H1 (cell line): Measurements from ENCODE around the gene WEE1. TPM values are rescaled to one million over a fixed set of nuclear protein-coding genes. Genes with fewer than 3 reads are reported as not detected.

Experiments
- CTCF ChIA-PET: fragments of 300-600 bp; sonication (Branson Sonifier 250); formaldehyde crosslinking; loops from one replicate; lab custom pipeline; 2021; ENCODE audit not compliant: partially characterized antibody; lab: Charles Lee
- POLR2A ChIA-PET: fragments of 300-600 bp; sonication (Branson Sonifier 250); formaldehyde crosslinking; loops from one replicate; lab custom pipeline; 2021; ENCODE audit warnings: inconsistent platforms; ENCODE audit not compliant: partially characterized antibody; lab: Charles Lee
- DNase-seq, 2 experiments: peaks; one replicate each; pipeline versions ENCODE4 v3.0.0 to v3.0.0-alpha.2; 2010 to 2022; ENCODE audit warnings: low spot score in 2 of 2, low read depth in 1 of 2, mixed read lengths in 1 of 2
- FAIRE-seq: peaks from 2 replicates; lab custom pipeline; 2011; peaks lifted over from hg19 to GRCh38; lab: Jason Lieb, UNC
- H2AFZ ChIP-seq: 2 replicates; pipeline ENCODE4 v1.8.1; 2012; ENCODE audit warnings: low read length, inconsistent platforms
- H2AK5ac ChIP-seq: 2 replicates; pipeline ENCODE4 v1.6.1; 2013; ENCODE audit warnings: low read depth, low read length
- H2BK120ac ChIP-seq: replicated peaks from 2 replicates; pipeline ENCODE3; 2013; ENCODE audit warnings: low read depth, low read length, inconsistent platforms
- H2BK12ac ChIP-seq: 2 replicates; pipeline ENCODE4 v1.6.1; 2013; ENCODE audit warnings: low read depth, low read length
- H2BK15ac ChIP-seq: 2 replicates; pipeline ENCODE4 v1.6.1; 2013; ENCODE audit warnings: low read length
- H2BK20ac ChIP-seq: 2 replicates; pipeline ENCODE4 v1.6.1; 2013; ENCODE audit warnings: low read length
- H2BK5ac ChIP-seq: 2 replicates; pipeline ENCODE4 v1.6.1; 2013; ENCODE audit warnings: low read depth, low read length
- H3K14ac ChIP-seq: 2 replicates; pipeline ENCODE4 v1.6.1; 2013; ENCODE audit warnings: inconsistent platforms; ENCODE audit not compliant: insufficient read length
- H3K18ac ChIP-seq: 2 replicates; pipeline ENCODE4 v1.6.1; 2013; ENCODE audit warnings: low read length; ENCODE audit errors: extremely low read depth
- H3K23ac ChIP-seq: 2 replicates; pipeline ENCODE4 v1.6.1; 2013; ENCODE audit warnings: inconsistent platforms; ENCODE audit not compliant: insufficient read length
- H3K23me2 ChIP-seq: 2 replicates; pipeline ENCODE4 v1.6.1; 2013; ENCODE audit warnings: low read depth, low read length
- H3K27ac ChIP-seq: 2 replicates; pipeline ENCODE4 v1.6.1; 2011; ENCODE audit warnings: low read depth, low read length, inconsistent platforms
- H3K27me3 ChIP-seq, 4 experiments: replicated peaks in 1 of 4; 1 replicate in 1 of 4; 2 replicates in 3 of 4; pipeline versions ENCODE4 v1.6.1 to v1.8.1; 2011 to 2013; ENCODE audit warnings: low read length in 3 of 4, mild to moderate bottlenecking in 3 of 4, inconsistent platforms in 2 of 4, mixed read lengths in 2 of 4, moderate library complexity in 1 of 4; ENCODE audit not compliant: control insufficient read depth in 3 of 4, insufficient read depth in 3 of 4; ENCODE audit errors: extremely low read depth in 1 of 4
- H3K36me3 ChIP-seq, 4 experiments: 2 replicates each; pipeline versions ENCODE4 v1.6.1 to v1.8.1; 2011 to 2013; ENCODE audit warnings: mild to moderate bottlenecking in 4 of 4, low read length in 3 of 4, moderate library complexity in 2 of 4, control low read depth in 1 of 4, inconsistent platforms in 1 of 4; ENCODE audit not compliant: insufficient read depth in 4 of 4, control insufficient read depth in 2 of 4
- H3K4ac ChIP-seq: replicated peaks from 2 replicates; pipeline ENCODE3; 2013; ENCODE audit warnings: low read length, low read depth, mixed read lengths, inconsistent platforms; ENCODE audit not compliant: insufficient read length
- H3K4me1 ChIP-seq, 4 experiments: replicated peaks in 1 of 4; 1 replicate in 1 of 4; 2 replicates in 3 of 4; pipeline versions ENCODE4 v1.6.1 to v1.8.1; 2011 to 2013; ENCODE audit warnings: low read length in 3 of 4, inconsistent platforms in 2 of 4, mixed read lengths in 1 of 4; ENCODE audit not compliant: insufficient read depth in 4 of 4, control insufficient read depth in 3 of 4
- H3K4me2 ChIP-seq, 2 experiments: 2 replicates each; pipeline versions ENCODE4 v1.6.1 to v1.8.1; 2011 to 2013; ENCODE audit warnings: low read depth in 2 of 2, low read length in 2 of 2, control low read depth in 1 of 2, inconsistent platforms in 1 of 2, mild to moderate bottlenecking in 1 of 2; ENCODE audit not compliant: insufficient read depth in 1 of 2
- H3K4me3 ChIP-seq, 4 experiments: fragments of 200-600, 300-600 bp in 1 of 4; sonication (generic), shearing (Covaris generic), sonication (Bioruptor Twin) in 1 of 4; 2 replicates each; pipeline versions ENCODE4 v1.5.1 to v1.8.1; 2011 to 2016; ENCODE audit warnings: low read length in 4 of 4, low read depth in 3 of 4, control low read depth in 2 of 4, inconsistent platforms in 2 of 4, mild to moderate bottlenecking in 2 of 4, mixed read lengths in 1 of 4, moderate library complexity in 1 of 4; ENCODE audit not compliant: insufficient read depth in 2 of 4; ENCODE audit errors: extremely low read depth in 1 of 4
- H3K56ac ChIP-seq: replicated peaks from 2 replicates; pipeline ENCODE3; 2013; ENCODE audit warnings: low read depth, mild to moderate bottlenecking, mixed read lengths, low read length, inconsistent platforms; ENCODE audit not compliant: insufficient read length
- H3K79me1 ChIP-seq: 2 replicates; pipeline ENCODE4 v1.6.1; 2013; ENCODE audit warnings: low read depth, low read length, control low read depth
- H3K79me2 ChIP-seq, 2 experiments: 2 replicates each; pipeline versions ENCODE4 v1.6.1 to v1.8.1; 2012 to 2013; ENCODE audit warnings: low read length in 2 of 2, mild to moderate bottlenecking in 2 of 2, inconsistent platforms in 1 of 2; ENCODE audit not compliant: insufficient read depth in 2 of 2, control insufficient read depth in 1 of 2
- H3K9ac ChIP-seq, 4 experiments: replicated peaks in 1 of 4; 1 replicate in 1 of 4; 2 replicates in 3 of 4; pipeline versions ENCODE4 v1.6.1 to v1.8.1; 2011 to 2013; ENCODE audit warnings: low read depth in 3 of 4, low read length in 3 of 4, control low read depth in 2 of 4, mild to moderate bottlenecking in 2 of 4, moderate library complexity in 2 of 4, inconsistent platforms in 1 of 4; ENCODE audit errors: extremely low read depth in 1 of 4
- H3K9me3 ChIP-seq, 2 experiments: 2 replicates each; pipeline versions ENCODE4 v1.6.1 to v1.8.1; 2012 to 2013; ENCODE audit warnings: mild to moderate bottlenecking in 2 of 2, moderate library complexity in 2 of 2, control low read depth in 1 of 2, inconsistent platforms in 1 of 2, low read depth in 1 of 2, low read length in 1 of 2, mixed read lengths in 1 of 2; ENCODE audit not compliant: insufficient read depth in 2 of 2
- H4K20me1 ChIP-seq, 2 experiments: replicated peaks in 1 of 2; 2 replicates each; pipeline versions ENCODE3 to v1.8.1; 2011 to 2013; ENCODE audit warnings: inconsistent platforms in 2 of 2, low read length in 2 of 2, mild to moderate bottlenecking in 1 of 2; ENCODE audit not compliant: insufficient read depth in 2 of 2, control insufficient read depth in 1 of 2
- H4K5ac ChIP-seq: 2 replicates; pipeline ENCODE4 v1.6.1; 2013; ENCODE audit warnings: low read length, low read depth, mixed read lengths, inconsistent platforms; ENCODE audit not compliant: insufficient read length
- H4K8ac ChIP-seq: 2 replicates; pipeline ENCODE4 v1.8.0; 2013; ENCODE audit warnings: mild to moderate bottlenecking, moderate library complexity, low read length, inconsistent platforms; ENCODE audit not compliant: insufficient read depth; ENCODE audit errors: extremely low read depth
- H4K91ac ChIP-seq: replicated peaks from 2 replicates; pipeline ENCODE3; 2013; ENCODE audit warnings: low read length, mixed read lengths, inconsistent platforms; ENCODE audit not compliant: insufficient read length
- CBX8 ChIP-seq: fragments of 300-800, 300-1000 bp; sonication (generic); IDR thresholded peaks from 2 replicates; pipeline ENCODE4 v1.7.1; 2016; ENCODE audit warnings: low read depth, low read length, borderline replicate concordance
- KDM5A ChIP-seq: fragments of 200-600 bp; IDR thresholded peaks from 2 replicates; pipeline ENCODE4 v1.7.1; 2012; ENCODE audit warnings: mild to moderate bottlenecking, low read length, inconsistent platforms, mixed read lengths
- RFX5 ChIP-seq: IDR thresholded peaks from 2 replicates; pipeline ENCODE4 v1.6.1; 2011; ENCODE audit warnings: low read depth, low read length, improper control_type of control experiment, borderline replicate concordance
- RXRA ChIP-seq: IDR thresholded peaks from 2 replicates; pipeline ENCODE4 v1.6.1; 2011; ENCODE audit warnings: low read depth, mild to moderate bottlenecking, low read length, moderate library complexity; ENCODE audit not compliant: insufficient read depth
- SIX5 ChIP-seq: IDR thresholded peaks from 2 replicates; pipeline ENCODE4 v1.6.1; 2011; ENCODE audit warnings: mild to moderate bottlenecking, low read depth, low read length
- WGBS, 2 experiments: shearing (Covaris generic) in 1 of 2; methylation state at CpG; one replicate each; pipeline versions ENCODE4 v1.1.6 to v1.1.7; 2013 to 2015; ENCODE audit warnings: low lambda C conversion rate in 2 of 2, mixed read lengths in 2 of 2, inconsistent platforms in 1 of 2, low coverage in 1 of 2, missing lambda C conversion rate in 1 of 2; ENCODE audit not compliant: insufficient replicate concordance in 2 of 2, insufficient coverage in 1 of 2, insufficient read length in 1 of 2; ENCODE audit errors: extremely low coverage in 1 of 2, missing lambda C conversion rate in 1 of 2; 5-methylcytosine and 5-hydroxymethylcytosine counted together
- polyA plus RNA-seq, 7 experiments: library from polyadenylated mRNA; depleted of rRNA in 3 of 7; stranded (reverse) in 5 of 7; unstranded in 2 of 7; fragments of >200 nt in 5 of 7; fragments of 200-250 nt in 2 of 7; gene quantifications; 1 replicate in 5 of 7; 2 replicates in 1 of 7; 4 replicates in 1 of 7; pipeline versions ENCODE4 v1.2.1 to v1.2.3, GENCODE V29; 2011 to 2013; ENCODE audit warnings: missing spikeins in 2 of 7, mixed read lengths in 2 of 7
- total RNA-seq: library from RNA; stranded (reverse); fragmentation: NEBNext Ultra II Directional; extraction: Animal tissue kit (Norgen Biotek cat#: 25700); gene quantifications from 2 replicates; pipeline ENCODE4 v1.2.1, GENCODE V29; 2021

The WEE1 gene
- total and polyA plus RNA-seq, 2 of the 8 experiments (the other 6 are each of a cell fraction or from before 2014, with no cell fraction given) = 40.8 to 120 TPM

GRCh38 chr11:9616858-9617257 is 43.4 kb downstream of the WEE1 start:
- H2BK5ac ChIP-seq = 0 out of 2 replicates have a peak overlapping the region, but pooled peaks have one; percentile 26
- CTCF ChIA-PET = interaction anchor here (1.9 to 2.2 kb wide), 2 partner anchors 10 to 131 kb away, joined by 6 to 10 read pairs; no protein-coding TSS in a partner anchor

More at GRCh38 chr11:9616858-9617257, 43.4 kb downstream of the WEE1 start:
- no peaks in the 10 kb centered on the region for H3K36me3 ChIP-seq
- peaks cover 0 to 7% (median 2%) of the 10 kb centered on the region in 4 experiments; a peak in 4 of 7 replicates for H3K4me1 ChIP-seq
- peaks cover 7% of the 10 kb centered on the region; the same call in 1 of the 2 replicates for H3K23me2 ChIP-seq
- no peak overlapping the region for H3K18ac ChIP-seq
- TF ChIP-seq RFX5 (no peak), SIX5 (no peak), RXRA (no peak), CBX8 (no peak), KDM5A (no peak)
- no peak for DNase-seq
- no peak overlapping the region for H3K4me2 ChIP-seq
- POLR2A ChIA-PET = interaction anchor here (0.6 to 1.8 kb wide), 3 partner anchors 10 to 266 kb away, joined by 3 to 7 read pairs (median 3); no protein-coding TSS in a partner anchor
- H3K23ac ChIP-seq = no peak overlapping the region
- no peak overlapping the region for H3K27ac ChIP-seq
- peak overlapping the region; percentile 83 for H4K91ac ChIP-seq
- H3K4me3 ChIP-seq = no peak overlapping the region
- 91% methylated on average over 4 of the region's 4 CpGs; no CpG with 5 or more reads in 1 of the 2 experiments for WGBS, 2 experiments
- no peak overlapping the region for H4K5ac ChIP-seq
- H3K9me3 ChIP-seq = no peaks in the 10 kb centered on the region
- H2BK12ac ChIP-seq = no peak overlapping the region
- H3K27me3 ChIP-seq = peaks cover 0 to 2% (median 0%) of the 10 kb centered on the region in 4 experiments; a peak in 3 of 7 replicates
- 0 out of 2 replicates have a peak overlapping the region, but pooled peaks have one; percentile 1 for H2BK20ac ChIP-seq
- no peak overlapping the region for H3K56ac ChIP-seq
- no peak overlapping the region for H4K8ac ChIP-seq
- no peak overlapping the region for H3K14ac ChIP-seq
- no peak for FAIRE-seq
- H2AK5ac ChIP-seq = peak overlapping the region; percentile 84; the same call in 1 of the 2 replicates
- no peaks in the 10 kb centered on the region for H3K79me2 ChIP-seq
- no peak overlapping the region for H2BK120ac ChIP-seq
- peak overlapping the region; percentile 59 for H3K4ac ChIP-seq
- H2BK15ac ChIP-seq = 0 out of 2 replicates have a peak overlapping the region, but pooled peaks have one; percentile 34
- no peak overlapping the region for H3K9ac ChIP-seq
- no peaks in the 10 kb centered on the region for H4K20me1 ChIP-seq
- no peak overlapping the region for H2AFZ ChIP-seq
- H3K79me1 ChIP-seq = no peaks in the 10 kb centered on the region
